Nephron (organoid): ENCODE data around the gene F12.
"Not testable (repeated sequence)": the region's sequence is repeated elsewhere in the genome, so short reads cannot be mapped to it uniquely, and the experiment has no call there.

ENCODE experiments used
- H3K27ac Mint-ChIP-seq, 3 experiments: 2 replicates each; pipeline ENCODE4 v1.8.0; 2020; ENCODE audit warnings: mixed read lengths in 3 of 3, mild to moderate bottlenecking in 2 of 3, moderate library complexity in 1 of 3
- H3K27me3 Mint-ChIP-seq: 2 replicates; pipeline ENCODE4 v1.8.0; 2021; ENCODE audit warnings: low read depth, mild to moderate bottlenecking, moderate library complexity, mixed read lengths
- H3K36me3 Mint-ChIP-seq: 2 replicates; pipeline ENCODE4 v1.8.0; 2020; ENCODE audit warnings: low read depth, mixed read lengths
- H3K4me1 Mint-ChIP-seq: 2 replicates; pipeline ENCODE4 v1.8.0; 2020; ENCODE audit warnings: mixed read lengths
- H3K4me3 Mint-ChIP-seq, 3 experiments: 2 replicates each; pipeline ENCODE4 v1.8.0; 2020; ENCODE audit warnings: mild to moderate bottlenecking in 3 of 3, mixed read lengths in 3 of 3, moderate library complexity in 2 of 3
- H3K9me3 Mint-ChIP-seq: 2 replicates; pipeline ENCODE4 v1.8.0; 2020; ENCODE audit warnings: mixed read lengths
- CTCF ChIP-seq, 3 experiments: fragments of 200-600 bp; sonication (generic); IDR thresholded peaks; one replicate each; pipeline ENCODE4 v1.5.0; 2021; ENCODE audit warnings: antibody characterized with exemption in 3 of 3; ENCODE audit not compliant: unreplicated experiment in 3 of 3

F12 gene

GRCh38 chr5:177378884-177379883 is 30.2 kb downstream of the F12 start:
- peak overlapping the region in 1 of 3 experiments; percentile 14 for H3K4me3 Mint-ChIP-seq
- no peaks in the 10 kb centered on the region for H3K36me3 Mint-ChIP-seq
- H3K9me3 Mint-ChIP-seq, result no peaks in the 10 kb centered on the region
- peak overlapping the region in 2 of 3 experiments; percentile 87 to 98 for H3K27ac Mint-ChIP-seq
- H3K27me3 Mint-ChIP-seq, result peaks cover 24% of the 10 kb centered on the region
- TF ChIP-seq CTCF (IDR thresholded peaks at IDR 0.05; ENCODE audit: unreplicated experiment in 3 of 3), result no peak
- H3K4me1 Mint-ChIP-seq, result peaks cover 17% of the 10 kb centered on the region

GRCh38 chr5:177377851-177378776 is 31.2 kb downstream of the F12 start:
- peak overlapping the region in 1 of 3 experiments; percentile 98 for H3K27ac Mint-ChIP-seq
- no peak for TF ChIP-seq CTCF (IDR thresholded peaks at IDR 0.05; ENCODE audit: unreplicated experiment in 3 of 3)
- H3K4me3 Mint-ChIP-seq, result no peak overlapping the region
- H3K9me3 Mint-ChIP-seq, result no peaks in the 10 kb centered on the region
- H3K27me3 Mint-ChIP-seq, result peaks cover 19% of the 10 kb centered on the region
- peaks cover 17% of the 10 kb centered on the region for H3K4me1 Mint-ChIP-seq
- H3K36me3 Mint-ChIP-seq, result no peaks in the 10 kb centered on the region

- Mint-ChIP-seq H3K9me3 (no peaks in the 10 kb centered on the region), H3K4me1 (peaks cover 7% of the 10 kb centered on the region), H3K27ac (peak overlapping the region in 2 of 3 experiments; percentile 79 to 85), H3K27me3 (peaks cover 14% of the 10 kb centered on the region), H3K36me3 (peaks cover 3% of the 10 kb centered on the region), H3K4me3 (no peak overlapping the region)
- TF ChIP-seq CTCF (IDR thresholded peaks at IDR 0.05; ENCODE audit: unreplicated experiment in 3 of 3), result no peak
Measured at GRCh38 chr5:177376107-177376506, 33.3 kb downstream of the F12 start.

GRCh38 chr5:177375516-177375915 is 33.8 kb downstream of the F12 start:
- not testable (repeated sequence) for H3K4me3 Mint-ChIP-seq, H3K36me3 Mint-ChIP-seq, H3K4me1 Mint-ChIP-seq

GRCh38 chr5:177374211-177374610 is 35.2 kb downstream of the F12 start:
- no peak for TF ChIP-seq CTCF (IDR thresholded peaks at IDR 0.05; ENCODE audit: unreplicated experiment in 3 of 3)
- Mint-ChIP-seq H3K36me3 (peaks cover 3% of the 10 kb centered on the region), H3K4me1 (peaks cover 14% of the 10 kb centered on the region), H3K27me3 (peaks cover 6% of the 10 kb centered on the region), H3K4me3 (peak overlapping the region in 2 of 3 experiments; percentile 9 to 44), H3K27ac (no peak overlapping the region), H3K9me3 (no peaks in the 10 kb centered on the region)

More at GRCh38 chr5:177375516-177375915, 33.8 kb downstream of the F12 start:
- H3K9me3 Mint-ChIP-seq, result not testable (repeated sequence)
- peak overlapping the region in 1 of 3 experiments; percentile 44 for H3K27ac Mint-ChIP-seq
- peaks cover 12% of the 10 kb centered on the region for H3K27me3 Mint-ChIP-seq

- no peak overlapping the region for H3K27ac Mint-ChIP-seq
- TF ChIP-seq CTCF (IDR thresholded peaks at IDR 0.05; ENCODE audit: unreplicated experiment in 3 of 3), result no peak
- peaks cover 15% of the 10 kb centered on the region for H3K4me1 Mint-ChIP-seq
- H3K9me3 Mint-ChIP-seq, result no peaks in the 10 kb centered on the region
- H3K4me3 Mint-ChIP-seq, result peak overlapping the region in 2 of 3 experiments; percentile 22 to 44
- H3K27me3 Mint-ChIP-seq, result peaks cover 4% of the 10 kb centered on the region
- peaks cover 3% of the 10 kb centered on the region for H3K36me3 Mint-ChIP-seq
Measured at GRCh38 chr5:177373806-177374205, 35.6 kb downstream of the F12 start.
